ENCODE data around the gene IGFALS.

- TF ChIP-seq CTCF (IDR thresholded peaks at IDR 0.05), result no peak
- TF ChIP-seq POLR2A (IDR thresholded peaks at IDR 0.05), result no peak
- TF ChIP-seq EP300 (IDR thresholded peaks at IDR 0.05), result no peak
- no peak for TF ChIP-seq POLR2AphosphoS5 (IDR thresholded peaks at IDR 0.05)
Observed at GRCh38 chr16:1779741-1780676, 13.5 kb downstream of the IGFALS start.

All from gastroesophageal sphincter (tissue), 3 donors.